MCF 10A (cell line): Measurements from ENCODE around the gene PISD. TPM values are rescaled to one million over a fixed set of nuclear protein-coding genes. Genes with fewer than 3 reads are reported as not detected.

Experiments used
- BruUV-seq: library from RNA; stranded (reverse); fragments of 400-500 nt; replicated peaks from 2 replicates; lab custom pipeline; 2021; lab: Mats Ljungman, UMichigan
- CTCF ChIA-PET: fragments of 300-600 bp; sonication (Branson Sonifier 250); formaldehyde crosslinking; extraction: SDS; loops from one replicate; lab custom pipeline; 2021; ENCODE audit warnings: antibody characterized with exemption, inconsistent platforms; lab: Yijun Ruan, JAX
- POLR2A ChIA-PET: fragments of 300-600, 350-650 bp; sonication (Branson Sonifier 250); formaldehyde crosslinking; extraction: SDS; loops from one replicate; lab custom pipeline; 2020; ENCODE audit warnings: antibody characterized with exemption, inconsistent platforms; lab: Yijun Ruan, JAX
- DNase-seq: peaks from one replicate; pipeline ENCODE4 v3.0.0-alpha.2; 2018; ENCODE audit not compliant: unreplicated experiment
- H3K27ac Mint-ChIP-seq: one replicate; pipeline ENCODE4 v1.8.0; 2022; ENCODE audit warnings: mild to moderate bottlenecking, low read depth, mixed read lengths; ENCODE audit not compliant: unreplicated experiment
- H3K27me3 Mint-ChIP-seq: one replicate; pipeline ENCODE4 v1.8.0; 2022; ENCODE audit warnings: mixed read lengths; ENCODE audit not compliant: insufficient read depth, unreplicated experiment
- H3K36me3 Mint-ChIP-seq: one replicate; pipeline ENCODE4 v1.8.0; 2022; ENCODE audit warnings: mild to moderate bottlenecking, moderate library complexity, mixed read lengths; ENCODE audit not compliant: insufficient read depth, unreplicated experiment
- H3K4me1 Mint-ChIP-seq: one replicate; pipeline ENCODE4 v1.8.0; 2022; ENCODE audit warnings: mixed read lengths; ENCODE audit not compliant: insufficient read depth, unreplicated experiment
- H3K4me3 Mint-ChIP-seq: one replicate; pipeline ENCODE4 v1.8.0; 2022; ENCODE audit warnings: mild to moderate bottlenecking, moderate library complexity, mixed read lengths; ENCODE audit not compliant: unreplicated experiment
- H3K9me3 Mint-ChIP-seq: one replicate; pipeline ENCODE4 v1.8.0; 2022; ENCODE audit warnings: mixed read lengths; ENCODE audit not compliant: unreplicated experiment
- CTCF ChIP-seq: fragments of 200-600 bp; IDR thresholded peaks from one replicate; pipeline ENCODE4 v1.8.0; 2022; ENCODE audit warnings: antibody characterized with exemption, mild to moderate bottlenecking; ENCODE audit not compliant: unreplicated experiment
- intact Hi-C: fragments of 100-400 bp; cut with micrococcal nuclease; formaldehyde crosslinking; loops from 2 replicates; pipeline ENCODE4 v1.14.1; 2022
- total RNA-seq: library from RNA; stranded (reverse); gene quantifications from 2 replicates; pipeline ENCODE4 v1.2.3, GENCODE V29; 2022

Gene PISD
- total RNA-seq, 1 experiment from 2014 or later = 48.2 TPM

- Mint-ChIP-seq H3K9me3 (no peaks in the 10 kb centered on the region), H3K36me3 (peaks cover 87% of the 10 kb centered on the region), H3K4me1 (no peaks in the 10 kb centered on the region), H3K27ac (no peak overlapping the region), H3K4me3 (no peak overlapping the region), H3K27me3 (no peaks in the 10 kb centered on the region)
- peak; percentile 28 for DNase-seq
- ChIA-PET POLR2A (interaction anchor here (0.6 to 1.5 kb wide), 3 partner anchors 9 to 1997 kb away, joined by 3 to 8 read pairs (median 4); no protein-coding TSS in a partner anchor), CTCF (interaction anchor here (0.6 kb wide), 2 partner anchors 107 to 772 kb away, joined by 3 read pairs; no protein-coding TSS in a partner anchor)
- no TSS peak for BruUV-seq
- intact Hi-C loops = no loop called here
- TF ChIP-seq CTCF = no peak
These were observed 30.3 kb upstream of the PISD start for GRCh38 chr22:31692186-31692886.

- DNase-seq = no peak
- H3K4me1 Mint-ChIP-seq = no peaks in the 10 kb centered on the region
- intact Hi-C loops = no loop called here
- ChIA-PET POLR2A (interaction anchor here (0.6 to 0.9 kb wide), 4 partner anchors 10 to 1998 kb away, joined by 3 to 4 read pairs (median 3); no protein-coding TSS in a partner anchor), CTCF (interaction anchor here (0.6 to 0.8 kb wide), 5 partner anchors 18 to 180 kb away, joined by 3 to 6 read pairs (median 4); no protein-coding TSS in a partner anchor)
- no peak overlapping the region for H3K4me3 Mint-ChIP-seq
- H3K27me3 Mint-ChIP-seq = no peaks in the 10 kb centered on the region
- H3K36me3 Mint-ChIP-seq = peaks cover 87% of the 10 kb centered on the region
- TF ChIP-seq CTCF = no peak
- no peak overlapping the region for H3K27ac Mint-ChIP-seq
- no peaks in the 10 kb centered on the region for H3K9me3 Mint-ChIP-seq
- BruUV-seq = no TSS peak
These were observed 29.4 kb upstream of the PISD start for GRCh38 chr22:31691408-31691807.

GRCh38 chr22:31683181-31684105, 21.4 kb upstream of the PISD start:
- no peak for TF ChIP-seq CTCF
- H3K4me3 Mint-ChIP-seq = no peak overlapping the region
- ChIA-PET POLR2A (interaction anchor here (0.6 to 4.4 kb wide), 18 partner anchors 9 to 1076 kb away, joined by 3 to 81 read pairs (median 5); partner anchors contain the start of genes DEPDC5, PISD, PRR14L and TCN2), CTCF (interaction anchor here (0.6 to 1.6 kb wide), 10 partner anchors 11 to 287 kb away, joined by 3 to 9 read pairs (median 3); partner anchors contain the start of gene DEPDC5)
- H3K27ac Mint-ChIP-seq = peak overlapping the region; percentile 47
- peaks cover 39% of the 10 kb centered on the region for H3K4me1 Mint-ChIP-seq
- BruUV-seq = TSS peak; percentile 6
- peaks cover 63% of the 10 kb centered on the region for H3K36me3 Mint-ChIP-seq
- peak; percentile 87 for DNase-seq
- H3K27me3 Mint-ChIP-seq = no peaks in the 10 kb centered on the region
- intact Hi-C loops = loop anchor here (5.0 kb wide), 1 partner anchor 69 kb away; the partner anchor contains the start of genes DEPDC5 and PRR14L
- no peaks in the 10 kb centered on the region for H3K9me3 Mint-ChIP-seq
